Liver (tissue), 9 donors: ENCODE measurements around the gene DLG4. TPM values are rescaled to one million over a fixed set of nuclear protein-coding genes. Genes with fewer than 3 reads are reported as not detected.

Experiments
- DNase-seq: peaks from one replicate; pipeline ENCODE4 v3.0.0-alpha.2; 2017; ENCODE audit warnings: low spot score
- H3K27ac ChIP-seq, 2 donors: one replicate each; pipeline ENCODE4 v1.7.0; 2013; ENCODE audit warnings: inconsistent platforms in 2 of 2, low read length in 2 of 2, control low read depth in 1 of 2, low read depth in 1 of 2, mild to moderate bottlenecking in 1 of 2
- H3K27me3 ChIP-seq, 4 donors: one replicate each; pipeline versions ENCODE4 v1.6.1 to v1.7.0; 2013; ENCODE audit warnings: low read length in 3 of 4, inconsistent platforms in 1 of 4, mild to moderate bottlenecking in 1 of 4, moderate library complexity in 1 of 4; ENCODE audit not compliant: control insufficient read depth in 4 of 4, insufficient read depth in 4 of 4
- H3K36me3 ChIP-seq, 4 donors: one replicate each; pipeline versions ENCODE4 v1.6.1 to v1.7.0; 2013; ENCODE audit warnings: low read length in 3 of 4, mild to moderate bottlenecking in 3 of 4, low read depth in 1 of 4, moderate library complexity in 1 of 4; ENCODE audit not compliant: control insufficient read depth in 4 of 4, insufficient read depth in 3 of 4
- H3K4me1 ChIP-seq, 4 donors: one replicate each; pipeline versions ENCODE4 v1.6.1 to v1.7.0; 2013; ENCODE audit warnings: low read length in 3 of 4, mild to moderate bottlenecking in 3 of 4, moderate library complexity in 1 of 4; ENCODE audit not compliant: control insufficient read depth in 4 of 4, insufficient read depth in 4 of 4
- H3K4me3 ChIP-seq, 3 donors: one replicate each; pipeline versions ENCODE4 v1.6.1 to v1.7.0; 2013; ENCODE audit warnings: low read length in 3 of 3, control low read depth in 1 of 3, low read depth in 1 of 3, mild to moderate bottlenecking in 1 of 3
- H3K9ac ChIP-seq, 2 donors: one replicate each; pipeline ENCODE4 v1.7.0; 2013; ENCODE audit warnings: low read length in 2 of 2, mild to moderate bottlenecking in 2 of 2, moderate library complexity in 2 of 2, control low read depth in 1 of 2, low read depth in 1 of 2
- H3K9me3 ChIP-seq, 4 donors: one replicate each; pipeline versions ENCODE4 v1.6.1 to v1.7.0; 2013; ENCODE audit warnings: low read length in 3 of 4; ENCODE audit not compliant: control insufficient read depth in 4 of 4
- EGR1 ChIP-seq, 2 donors: IDR thresholded peaks; 2 replicates each; pipeline ENCODE4 v1.6.1; 2016 to 2018; ENCODE audit warnings: antibody characterized with exemption in 2 of 2, low read depth in 2 of 2
- FOXA1 ChIP-seq: IDR thresholded peaks from 2 replicates; pipeline ENCODE4 v1.6.1; 2016; ENCODE audit warnings: antibody characterized with exemption
- FOXA2 ChIP-seq: IDR thresholded peaks from 2 replicates; pipeline ENCODE4 v1.6.1; 2016; ENCODE audit warnings: antibody characterized with exemption
- GABPA ChIP-seq, 2 donors: IDR thresholded peaks in 1 of 2; conservative IDR thresholded peaks in 1 of 2; 2 replicates each; pipeline ENCODE4 v1.6.1; 2016; ENCODE audit warnings: antibody characterized with exemption in 2 of 2, mild to moderate bottlenecking in 1 of 2, moderate library complexity in 1 of 2
- HNF4A ChIP-seq, 2 donors: conservative IDR thresholded peaks; 2 replicates each; pipeline ENCODE4 v1.6.1; 2016; ENCODE audit warnings: antibody characterized with exemption in 2 of 2, mild to moderate bottlenecking in 2 of 2
- HNF4G ChIP-seq: IDR thresholded peaks from 2 replicates; pipeline ENCODE4 v1.6.1; 2016; ENCODE audit warnings: antibody characterized with exemption
- JUND ChIP-seq, 2 donors: IDR thresholded peaks; 2 replicates each; pipeline ENCODE4 v1.6.1; 2016; ENCODE audit warnings: antibody characterized with exemption in 2 of 2
- NR2F2 ChIP-seq: IDR thresholded peaks from 2 replicates; pipeline ENCODE4 v1.6.1; 2016; ENCODE audit warnings: antibody characterized with exemption
- RAD21 ChIP-seq, 2 donors: IDR thresholded peaks; 2 replicates each; pipeline ENCODE4 v1.6.1; 2016; ENCODE audit warnings: antibody characterized with exemption in 2 of 2, mild to moderate bottlenecking in 2 of 2
- RXRA ChIP-seq, 2 donors: IDR thresholded peaks; 2 replicates each; pipeline ENCODE4 v1.6.1; 2017 to 2018; ENCODE audit warnings: antibody characterized with exemption in 2 of 2, mild to moderate bottlenecking in 1 of 2
- SP1 ChIP-seq: IDR thresholded peaks from 2 replicates; pipeline ENCODE4 v1.6.1; 2018; ENCODE audit warnings: antibody characterized with exemption, mild to moderate bottlenecking
- TAF1 ChIP-seq: conservative IDR thresholded peaks from 2 replicates; pipeline ENCODE4 v1.6.1; 2016; ENCODE audit warnings: antibody characterized with exemption, mild to moderate bottlenecking
- YY1 ChIP-seq: IDR thresholded peaks from 2 replicates; pipeline ENCODE4 v1.6.1; 2016; ENCODE audit warnings: antibody characterized with exemption, mild to moderate bottlenecking
- WGBS: extraction: QIAGEN DNeasy Blood & Tissue Kit; methylation state at CpG from one replicate; pipeline ENCODE4 v1.1.7; 2013; 5-methylcytosine and 5-hydroxymethylcytosine counted together
- polyA plus RNA-seq, 2 donors: library from polyadenylated mRNA; stranded (reverse) in 1 of 2; unstranded in 1 of 2; fragments of 200-250 nt in 1 of 2; fragments of >200 nt in 1 of 2; fragmentation: Nextera tagmentation in 1 of 2; extraction: Ambion mirVana in 1 of 2; gene quantifications; one replicate each; pipeline versions ENCODE4 v1.2.1 to v1.2.3, GENCODE V29; 2013 to 2015
- total RNA-seq, 2 donors: library from RNA; depleted of rRNA; stranded (reverse); fragments of >200 nt; gene quantifications; one replicate each; pipeline ENCODE4 v1.2.3, GENCODE V29; 2014
- TF ChIP-seq, protein P1 (sequence below): IDR thresholded peaks from 2 replicates; pipeline ENCODE4 v1.6.1; 2016; ENCODE audit warnings: antibody characterized with exemption
- TF ChIP-seq, protein P2 (sequence below): IDR thresholded peaks from 2 replicates; pipeline ENCODE4 v1.6.1; 2016; ENCODE audit warnings: antibody characterized with exemption, mild to moderate bottlenecking
- TF ChIP-seq, protein P3 (sequence below): IDR thresholded peaks from 2 replicates; pipeline ENCODE4 v1.6.1; 2016; ENCODE audit warnings: antibody characterized with exemption
- TF ChIP-seq, protein P4 (sequence below): IDR thresholded peaks from 2 replicates; pipeline ENCODE4 v1.6.1; 2016; ENCODE audit warnings: antibody characterized with exemption
- TF ChIP-seq, protein P5 (sequence below): fragments of 150-350 bp; IDR thresholded peaks from 2 replicates; pipeline ENCODE4 v1.5.1; 2017; ENCODE audit warnings: improper control_type of control experiment, low read depth, low read length; ENCODE audit not compliant: missing input control
- donor health status: healthy.
- donor health status: healthy.
- donor health status: healthy.
- donor health status: healthy.
- donor health status: healthy.

DLG4 gene
- total and polyA plus RNA-seq, 4 donors, result 0.40 to 5.7 (median 1.9) TPM

DNA sequence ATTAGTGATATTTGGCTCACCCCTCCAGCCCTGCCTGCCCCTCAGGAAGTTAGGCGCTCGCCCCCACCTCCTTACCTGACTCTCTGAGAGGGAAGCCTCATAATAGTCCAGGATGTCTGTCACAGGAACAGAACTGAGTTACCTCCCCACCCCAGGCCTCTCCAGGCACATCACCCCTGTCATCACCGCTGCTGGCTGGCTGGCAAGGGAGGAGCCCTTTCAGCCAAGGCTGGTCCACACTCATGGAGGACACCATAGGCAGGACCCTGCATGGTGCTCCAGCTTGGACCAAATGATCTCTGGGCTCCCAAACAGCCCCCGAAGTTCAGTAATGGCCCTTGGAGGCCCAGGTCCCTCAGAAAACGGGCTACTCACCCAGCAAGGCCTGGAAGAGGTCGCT lies 1.5 kb downstream of the DLG4 start:
- WGBS, result 87% methylated on average over 6 of the region's 6 CpGs
- no peak for DNase-seq
- Histone ChIP-seq H3K9ac (no peak overlapping the region), H3K9me3 (no peaks in the 10 kb centered on the region), H3K27me3 (no peaks in the 10 kb centered on the region), H3K36me3 (peaks cover 4 to 23% (median 15%) of the 10 kb centered on the region in 4 donors), H3K27ac (no peak overlapping the region), H3K4me3 (no peak overlapping the region), H3K4me1 (peaks cover 14 to 59% (median 46%) of the 10 kb centered on the region in 4 donors)
- TF ChIP-seq, protein P1, sequence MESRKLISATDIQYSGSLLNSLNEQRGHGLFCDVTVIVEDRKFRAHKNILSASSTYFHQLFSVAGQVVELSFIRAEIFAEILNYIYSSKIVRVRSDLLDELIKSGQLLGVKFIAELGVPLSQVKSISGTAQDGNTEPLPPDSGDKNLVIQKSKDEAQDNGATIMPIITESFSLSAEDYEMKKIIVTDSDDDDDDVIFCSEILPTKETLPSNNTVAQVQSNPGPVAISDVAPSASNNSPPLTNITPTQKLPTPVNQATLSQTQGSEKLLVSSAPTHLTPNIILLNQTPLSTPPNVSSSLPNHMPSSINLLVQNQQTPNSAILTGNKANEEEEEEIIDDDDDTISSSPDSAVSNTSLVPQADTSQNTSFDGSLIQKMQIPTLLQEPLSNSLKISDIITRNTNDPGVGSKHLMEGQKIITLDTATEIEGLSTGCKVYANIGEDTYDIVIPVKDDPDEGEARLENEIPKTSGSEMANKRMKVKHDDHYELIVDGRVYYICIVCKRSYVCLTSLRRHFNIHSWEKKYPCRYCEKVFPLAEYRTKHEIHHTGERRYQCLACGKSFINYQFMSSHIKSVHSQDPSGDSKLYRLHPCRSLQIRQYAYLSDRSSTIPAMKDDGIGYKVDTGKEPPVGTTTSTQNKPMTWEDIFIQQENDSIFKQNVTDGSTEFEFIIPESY, result no peak
- TF ChIP-seq TAF1 (no peak), RXRA (IDR thresholded peaks at IDR 0.05) (no peak), FOXA2 (no peak), HNF4A (conservative IDR thresholded peaks at IDR 0.05) (no peak), GABPA (IDR thresholded peaks at IDR 0.05 in 1 of 2, conservative IDR thresholded peaks at IDR 0.05 in 1 of 2) (no peak), NR2F2 (no peak), YY1 (no peak), EGR1 (IDR thresholded peaks at IDR 0.05; ENCODE audit: low read depth in 2 of 2) (no peak), SP1 (no peak), JUND (IDR thresholded peaks at IDR 0.05) (no peak), FOXA1 (no peak), HNF4G (no peak), RAD21 (IDR thresholded peaks at IDR 0.05) (no peak)
- TF ChIP-seq, protein P2, sequence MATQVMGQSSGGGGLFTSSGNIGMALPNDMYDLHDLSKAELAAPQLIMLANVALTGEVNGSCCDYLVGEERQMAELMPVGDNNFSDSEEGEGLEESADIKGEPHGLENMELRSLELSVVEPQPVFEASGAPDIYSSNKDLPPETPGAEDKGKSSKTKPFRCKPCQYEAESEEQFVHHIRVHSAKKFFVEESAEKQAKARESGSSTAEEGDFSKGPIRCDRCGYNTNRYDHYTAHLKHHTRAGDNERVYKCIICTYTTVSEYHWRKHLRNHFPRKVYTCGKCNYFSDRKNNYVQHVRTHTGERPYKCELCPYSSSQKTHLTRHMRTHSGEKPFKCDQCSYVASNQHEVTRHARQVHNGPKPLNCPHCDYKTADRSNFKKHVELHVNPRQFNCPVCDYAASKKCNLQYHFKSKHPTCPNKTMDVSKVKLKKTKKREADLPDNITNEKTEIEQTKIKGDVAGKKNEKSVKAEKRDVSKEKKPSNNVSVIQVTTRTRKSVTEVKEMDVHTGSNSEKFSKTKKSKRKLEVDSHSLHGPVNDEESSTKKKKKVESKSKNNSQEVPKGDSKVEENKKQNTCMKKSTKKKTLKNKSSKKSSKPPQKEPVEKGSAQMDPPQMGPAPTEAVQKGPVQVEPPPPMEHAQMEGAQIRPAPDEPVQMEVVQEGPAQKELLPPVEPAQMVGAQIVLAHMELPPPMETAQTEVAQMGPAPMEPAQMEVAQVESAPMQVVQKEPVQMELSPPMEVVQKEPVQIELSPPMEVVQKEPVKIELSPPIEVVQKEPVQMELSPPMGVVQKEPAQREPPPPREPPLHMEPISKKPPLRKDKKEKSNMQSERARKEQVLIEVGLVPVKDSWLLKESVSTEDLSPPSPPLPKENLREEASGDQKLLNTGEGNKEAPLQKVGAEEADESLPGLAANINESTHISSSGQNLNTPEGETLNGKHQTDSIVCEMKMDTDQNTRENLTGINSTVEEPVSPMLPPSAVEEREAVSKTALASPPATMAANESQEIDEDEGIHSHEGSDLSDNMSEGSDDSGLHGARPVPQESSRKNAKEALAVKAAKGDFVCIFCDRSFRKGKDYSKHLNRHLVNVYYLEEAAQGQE, result no peak
- TF ChIP-seq, protein P3, sequence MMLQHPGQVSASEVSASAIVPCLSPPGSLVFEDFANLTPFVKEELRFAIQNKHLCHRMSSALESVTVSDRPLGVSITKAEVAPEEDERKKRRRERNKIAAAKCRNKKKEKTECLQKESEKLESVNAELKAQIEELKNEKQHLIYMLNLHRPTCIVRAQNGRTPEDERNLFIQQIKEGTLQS, result no peak
- TF ChIP-seq, protein P4, sequence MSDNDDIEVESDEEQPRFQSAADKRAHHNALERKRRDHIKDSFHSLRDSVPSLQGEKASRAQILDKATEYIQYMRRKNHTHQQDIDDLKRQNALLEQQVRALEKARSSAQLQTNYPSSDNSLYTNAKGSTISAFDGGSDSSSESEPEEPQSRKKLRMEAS, result no peak
- TF ChIP-seq, protein P5, sequence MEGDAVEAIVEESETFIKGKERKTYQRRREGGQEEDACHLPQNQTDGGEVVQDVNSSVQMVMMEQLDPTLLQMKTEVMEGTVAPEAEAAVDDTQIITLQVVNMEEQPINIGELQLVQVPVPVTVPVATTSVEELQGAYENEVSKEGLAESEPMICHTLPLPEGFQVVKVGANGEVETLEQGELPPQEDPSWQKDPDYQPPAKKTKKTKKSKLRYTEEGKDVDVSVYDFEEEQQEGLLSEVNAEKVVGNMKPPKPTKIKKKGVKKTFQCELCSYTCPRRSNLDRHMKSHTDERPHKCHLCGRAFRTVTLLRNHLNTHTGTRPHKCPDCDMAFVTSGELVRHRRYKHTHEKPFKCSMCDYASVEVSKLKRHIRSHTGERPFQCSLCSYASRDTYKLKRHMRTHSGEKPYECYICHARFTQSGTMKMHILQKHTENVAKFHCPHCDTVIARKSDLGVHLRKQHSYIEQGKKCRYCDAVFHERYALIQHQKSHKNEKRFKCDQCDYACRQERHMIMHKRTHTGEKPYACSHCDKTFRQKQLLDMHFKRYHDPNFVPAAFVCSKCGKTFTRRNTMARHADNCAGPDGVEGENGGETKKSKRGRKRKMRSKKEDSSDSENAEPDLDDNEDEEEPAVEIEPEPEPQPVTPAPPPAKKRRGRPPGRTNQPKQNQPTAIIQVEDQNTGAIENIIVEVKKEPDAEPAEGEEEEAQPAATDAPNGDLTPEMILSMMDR, result no peak
